GM10266 (cell line): Measurements from ENCODE around the gene SBF1.
"Not testable (repeated sequence)": the region's sequence is repeated elsewhere in the genome, so short reads cannot be mapped to it uniquely, and the experiment has no call there.

Experiments
- DNase-seq: peaks from one replicate; pipeline ENCODE4 v3.0.0; 2012; ENCODE audit errors: extremely low spot score
- CTCF ChIP-seq: IDR thresholded peaks from 2 replicates; pipeline ENCODE4 v1.5.1; 2012; ENCODE audit warnings: mild to moderate bottlenecking, low read depth; ENCODE audit not compliant: control insufficient read depth, insufficient read depth; ENCODE audit errors: missing control alignments

Gene SBF1

GRCh38 chr22:50434849-50435248 lies 40.0 kb downstream of the SBF1 start:
- no peak for DNase-seq
- TF ChIP-seq CTCF, result no peak

DNA sequence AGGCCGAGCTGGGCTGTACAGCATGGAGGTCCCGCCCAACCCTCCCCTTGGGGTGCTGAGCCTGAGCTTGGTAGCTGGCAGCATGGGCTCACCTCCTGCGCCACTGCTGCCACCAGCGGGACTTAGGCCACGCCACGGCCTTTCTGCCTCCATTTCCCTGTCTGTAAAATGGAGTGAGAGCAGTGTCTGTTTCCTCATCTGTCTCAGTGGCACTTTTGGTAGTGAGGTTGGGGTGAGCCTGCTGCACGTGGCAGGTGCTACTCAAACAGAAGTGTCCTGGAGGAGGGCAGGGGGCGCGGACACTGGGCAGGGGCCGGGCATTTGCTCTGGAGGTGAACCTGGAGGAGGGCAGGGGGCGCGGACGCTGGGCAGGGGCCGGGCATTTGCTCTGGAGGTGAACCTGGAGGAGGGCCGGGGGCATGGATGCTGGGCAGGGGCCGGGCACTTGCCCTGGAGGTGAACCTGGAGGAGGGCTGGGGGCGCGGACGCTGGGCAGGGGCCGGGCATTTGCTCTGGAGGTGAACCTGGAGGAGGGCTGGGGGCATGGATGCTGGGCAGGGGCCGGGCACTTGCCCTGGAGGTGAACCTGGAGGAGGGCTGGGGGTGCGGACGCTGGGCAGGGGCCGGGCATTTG lies 41.8 kb downstream of the SBF1 start:
- not testable (repeated sequence) for DNase-seq

GRCh38 chr22:50432131-50432876 lies 42.5 kb downstream of the SBF1 start:
- no peak for DNase-seq
- no peak for TF ChIP-seq CTCF

DNA sequence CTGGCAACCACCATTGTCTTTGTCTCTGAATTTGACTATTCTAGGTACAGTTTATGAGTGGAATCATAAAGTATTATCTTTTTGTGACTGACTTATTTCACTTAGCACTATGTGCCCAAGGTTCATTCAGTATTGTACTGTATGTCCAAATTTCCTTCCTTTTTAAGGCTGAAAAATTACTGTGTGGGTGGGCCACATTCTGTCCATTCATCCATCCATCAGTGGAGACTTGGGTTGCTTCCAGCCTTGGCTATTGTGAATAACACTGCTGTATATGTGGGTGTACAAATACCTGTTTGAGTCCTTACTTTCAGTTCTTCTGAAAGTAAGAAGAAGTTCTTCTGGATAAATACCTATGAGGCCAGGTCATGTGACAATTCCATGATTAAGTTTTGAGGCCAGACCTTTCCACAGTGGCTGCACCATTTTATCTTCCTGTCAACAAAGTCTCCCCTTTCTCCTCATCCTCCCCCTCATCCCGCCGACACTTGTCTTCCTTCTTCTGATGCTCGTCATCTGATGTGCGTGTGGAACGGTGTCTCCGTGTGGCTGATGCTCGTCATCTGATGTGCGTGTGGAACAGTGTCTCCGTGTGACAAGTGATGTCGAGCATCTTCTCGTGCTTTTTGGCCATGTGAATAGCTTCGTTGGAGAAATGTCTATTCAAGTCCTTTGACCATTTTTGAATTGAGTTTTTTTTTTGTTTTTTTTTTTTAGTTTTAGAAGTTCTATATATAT lies 49.5 kb downstream of the SBF1 start:
- no peak for DNase-seq
- TF ChIP-seq CTCF, result no peak

DNA sequence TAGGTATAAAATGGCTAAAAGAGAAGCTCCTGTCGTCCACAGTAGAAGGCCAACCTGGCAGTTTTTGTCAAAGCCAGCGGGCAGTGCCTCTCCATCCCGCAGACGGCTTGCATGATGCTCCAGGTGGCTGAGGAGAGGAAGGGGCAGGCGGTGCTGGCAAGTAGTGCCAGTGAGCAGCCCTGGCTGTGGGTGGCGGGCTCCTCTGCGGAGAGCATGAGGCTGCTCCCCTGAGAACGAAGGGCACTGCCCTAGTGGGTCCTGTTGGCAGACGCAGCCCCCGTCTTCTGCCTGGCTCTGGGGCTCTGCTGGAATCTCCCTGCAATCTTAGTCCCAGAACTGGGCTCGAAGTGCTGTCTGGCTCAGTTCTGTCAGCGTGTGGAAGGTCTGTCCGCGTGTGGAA lies 50.9 kb downstream of the SBF1 start:
- no peak for TF ChIP-seq CTCF
- no peak for DNase-seq

DNA sequence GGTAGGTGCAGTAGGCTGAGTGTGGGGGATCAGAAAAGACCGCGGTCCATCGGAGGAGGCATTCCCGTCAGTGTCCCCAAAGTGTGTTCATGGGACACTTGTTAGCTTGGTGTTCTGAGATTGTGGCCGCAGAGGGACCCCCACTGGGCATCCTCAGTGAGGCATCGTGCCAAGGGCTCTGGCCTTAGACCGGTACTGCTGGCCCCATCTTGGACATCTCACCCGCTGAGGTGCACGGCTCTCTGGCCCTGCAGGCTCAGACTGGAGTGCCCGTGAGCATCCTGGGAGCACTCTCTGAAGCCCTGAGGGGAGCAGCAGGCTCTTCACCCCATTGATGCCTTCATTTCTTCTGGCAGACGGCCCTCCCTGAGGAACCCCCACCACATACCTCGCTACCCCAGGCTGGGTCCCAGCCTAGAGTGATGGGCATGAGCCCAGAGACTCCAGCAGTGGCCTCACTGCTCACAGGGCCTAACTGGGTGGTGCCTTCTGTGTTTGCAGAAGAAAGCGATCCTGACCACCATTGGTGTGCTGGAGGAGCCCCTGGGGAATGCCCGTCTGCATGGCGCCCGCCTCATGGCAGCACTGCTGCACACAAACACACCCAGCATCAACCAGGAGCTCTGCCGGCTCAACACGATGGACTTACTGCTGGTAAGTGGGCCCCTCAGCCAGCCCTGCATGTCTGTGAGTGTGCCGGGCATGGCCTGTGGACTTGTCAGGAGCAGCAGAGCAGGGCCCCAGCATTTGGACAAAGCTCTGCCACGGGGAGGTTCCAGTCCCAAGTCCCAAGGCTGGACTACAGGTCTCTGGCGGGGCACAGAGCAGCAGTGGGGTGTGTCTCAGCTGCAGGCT lies 51.6 kb downstream of the SBF1 start:
- no peak for TF ChIP-seq CTCF
- DNase-seq, result no peak

GRCh38 chr22:50422046-50422445 lies 52.8 kb downstream of the SBF1 start:
- no peak for TF ChIP-seq CTCF
- no peak for DNase-seq
